ENCODE measurements around the gene DAB2.
"Not testable (repeated sequence)": the region's sequence is repeated elsewhere in the genome, so short reads cannot be mapped to it uniquely, and the experiment has no call there.

Gene DAB2

DNA sequence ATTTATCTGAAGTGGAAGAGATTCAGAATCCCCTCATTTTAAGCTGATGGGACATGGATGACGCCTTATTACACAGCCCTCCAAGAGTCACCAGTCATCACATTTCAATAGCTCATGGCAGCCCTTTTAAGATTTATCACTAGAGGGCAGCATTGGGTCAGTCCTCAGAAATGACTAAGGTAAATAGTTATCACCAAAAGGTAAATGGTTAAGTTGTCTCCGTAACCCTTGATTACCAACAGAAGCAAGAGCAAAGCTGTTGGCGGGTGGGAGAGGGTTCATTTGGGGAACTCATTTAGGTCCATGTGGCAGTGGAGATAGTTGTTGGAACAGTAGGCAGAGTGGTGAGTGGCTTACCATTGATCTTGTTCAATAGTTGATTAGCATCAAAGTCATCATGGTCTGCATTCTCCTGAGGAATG lies 48.5 kb downstream of the DAB2 start:
- peak; percentile 27 for DNase-seq

DNA sequence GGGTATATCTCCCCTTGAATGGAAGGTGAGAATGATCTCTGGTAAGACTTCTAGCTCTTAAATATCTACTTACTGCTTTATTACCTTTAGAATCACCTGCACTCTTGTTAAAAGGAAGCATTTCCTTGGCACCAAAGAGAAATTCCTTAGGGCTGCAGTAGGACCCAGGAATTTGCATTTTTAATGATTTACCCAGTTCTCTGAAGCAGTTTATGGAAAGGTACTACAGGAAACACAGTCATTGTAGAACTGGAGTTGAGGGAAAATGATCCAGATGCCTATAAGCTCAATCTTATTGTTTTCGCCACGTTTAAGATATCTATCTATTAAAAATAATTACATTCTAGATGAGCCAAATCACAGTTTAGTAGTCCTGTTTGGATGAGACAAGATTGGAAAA lies 51.0 kb downstream of the DAB2 start:
- DNase-seq: no peak

DNA sequence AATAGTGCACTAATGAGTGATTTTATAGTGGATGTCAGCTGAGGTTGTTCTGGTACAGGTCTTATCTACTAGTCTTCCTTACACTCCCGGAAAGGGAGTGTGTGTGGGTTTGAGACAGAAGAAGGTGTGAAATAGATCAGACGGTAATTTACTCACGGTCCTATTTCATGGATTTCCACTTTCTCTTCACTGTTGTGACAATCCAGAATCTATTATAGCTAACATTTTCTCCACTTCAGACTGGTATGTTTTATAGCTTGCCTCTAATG lies 53.5 kb downstream of the DAB2 start:
- DNase-seq: no peak

DNA sequence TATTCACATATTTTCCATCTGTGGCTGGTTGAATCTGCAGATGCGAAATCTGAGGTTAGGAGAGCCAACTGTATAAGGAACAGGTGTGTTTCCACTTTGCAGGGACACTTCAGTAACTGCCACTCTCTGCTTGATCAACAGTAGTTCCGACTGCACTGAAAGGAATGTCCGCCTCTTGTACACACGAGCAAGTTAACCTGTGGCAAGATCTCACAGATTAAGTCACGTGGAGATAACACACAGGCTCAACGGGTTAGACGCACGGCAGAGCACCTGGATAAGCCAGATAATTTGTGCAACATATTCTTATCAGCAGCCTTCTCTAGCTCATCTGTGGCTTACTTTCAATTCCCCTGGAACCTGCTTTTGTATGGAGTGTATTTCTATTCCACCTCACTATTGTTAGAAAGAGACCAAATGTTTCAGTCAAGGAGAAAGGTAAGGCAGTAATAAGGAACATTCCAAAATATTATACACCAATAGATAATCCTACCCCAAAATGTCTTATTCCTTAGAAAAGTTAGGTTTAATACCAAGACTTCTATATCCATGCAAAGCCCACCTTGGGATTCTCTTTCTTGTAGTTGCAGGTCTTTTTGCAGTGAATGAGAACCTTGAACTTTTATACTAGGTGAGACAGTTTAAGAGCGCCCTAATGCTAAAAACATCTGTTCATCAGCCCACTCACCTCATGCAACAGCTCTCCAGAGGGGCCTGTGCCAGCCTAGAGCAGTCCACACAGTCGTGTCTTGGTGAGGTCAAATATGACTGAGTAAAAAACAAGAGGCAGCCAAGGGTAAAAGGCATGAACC lies 54.0 kb downstream of the DAB2 start:
- DNase-seq: no peak

DNA sequence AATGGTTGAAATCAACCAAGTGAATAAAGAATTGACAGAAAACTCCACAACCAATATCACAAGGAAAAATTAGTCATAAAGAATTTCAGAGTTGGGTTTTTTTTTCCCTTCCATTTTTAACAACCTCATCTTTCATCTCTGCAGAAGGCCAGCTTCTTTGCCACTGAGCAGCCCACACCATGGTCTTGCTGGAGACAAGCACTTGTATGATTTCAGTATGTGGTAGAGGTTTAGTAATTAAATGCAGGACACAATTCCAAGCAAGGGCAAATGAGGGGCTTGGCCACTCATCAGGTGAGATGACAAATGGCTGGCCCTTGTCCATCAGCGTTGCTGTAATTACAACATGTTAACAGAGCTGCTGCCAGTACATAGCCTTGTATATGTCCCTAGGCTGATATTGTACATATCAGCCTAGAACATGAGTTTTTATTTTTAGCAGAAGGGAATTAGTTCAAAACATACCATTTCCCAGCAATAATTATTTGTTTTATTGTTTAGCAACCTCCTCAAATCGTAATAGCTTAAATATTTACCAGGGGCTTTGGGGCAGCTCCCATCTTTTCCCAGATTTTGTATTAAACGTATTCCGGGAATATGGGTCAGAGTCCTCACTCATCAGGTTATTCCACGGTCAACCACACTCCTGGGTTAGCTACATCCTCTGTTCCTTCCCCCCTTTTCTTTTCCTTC lies 55.5 kb downstream of the DAB2 start:
- no peak for DNase-seq

DNA sequence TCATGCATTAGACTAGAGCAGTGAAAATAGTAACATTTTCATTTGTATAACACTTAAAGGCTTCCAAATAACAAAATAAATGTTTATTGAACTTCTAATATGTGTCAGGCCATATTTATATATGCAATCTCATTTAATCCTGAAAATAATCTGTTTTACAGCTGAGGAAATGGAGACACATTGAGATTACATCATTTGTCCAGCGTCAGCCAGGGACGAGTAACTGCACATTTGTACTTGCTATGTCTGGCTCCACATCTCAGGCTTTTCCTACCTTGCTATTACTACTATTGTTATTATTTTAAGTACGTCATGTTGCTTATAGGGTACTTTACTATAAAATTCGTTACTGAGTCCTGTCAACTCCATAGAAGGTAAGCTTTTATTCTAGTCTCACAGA lies 56.7 kb downstream of the DAB2 start:
- no peak for DNase-seq

DNA sequence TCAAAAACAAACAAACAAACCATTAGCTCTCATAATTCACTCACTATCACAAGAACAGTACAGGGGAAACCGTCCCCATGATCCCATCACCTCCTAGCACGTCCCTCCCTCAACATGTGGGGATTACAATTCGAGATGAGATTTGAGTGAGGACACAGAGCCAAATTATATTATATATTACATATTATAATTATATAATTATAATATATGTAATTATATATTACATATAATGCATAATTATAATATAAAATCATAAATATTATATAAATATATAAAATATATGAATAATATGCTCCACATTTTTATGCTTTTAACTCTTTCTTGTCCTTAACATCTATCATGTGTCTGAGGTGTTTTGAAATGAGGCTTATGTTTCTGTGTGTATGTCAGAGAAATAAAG lies 57.1 kb downstream of the DAB2 start:
- no peak for DNase-seq

DNA sequence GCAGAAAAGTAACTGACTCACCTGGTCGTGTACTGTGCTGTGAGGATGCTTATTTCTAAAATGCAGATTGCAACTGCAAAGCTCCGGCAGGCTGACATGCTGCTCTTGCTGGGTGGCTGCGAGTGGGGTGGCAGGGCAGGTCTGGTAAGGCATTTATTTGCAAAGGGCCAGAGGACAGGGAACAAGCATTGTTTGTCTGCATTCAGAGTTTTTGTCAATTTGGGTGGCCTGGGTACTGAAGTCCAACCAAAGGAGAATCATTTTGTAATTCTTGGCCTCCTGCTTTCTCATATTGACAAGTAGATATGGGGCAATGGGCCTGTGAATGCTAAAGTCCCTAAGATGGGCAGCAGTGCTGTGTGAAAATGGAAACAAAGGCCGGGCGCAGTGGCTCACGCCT lies 60.4 kb downstream of the DAB2 start, which contains the start of gene C9:
Gene C9, minus strand, starts transcription at position 129 of the 400 bp plus-strand sequence. Its CDS starts 31 bp downstream, at position 98.
- no peak for DNase-seq

DNA sequence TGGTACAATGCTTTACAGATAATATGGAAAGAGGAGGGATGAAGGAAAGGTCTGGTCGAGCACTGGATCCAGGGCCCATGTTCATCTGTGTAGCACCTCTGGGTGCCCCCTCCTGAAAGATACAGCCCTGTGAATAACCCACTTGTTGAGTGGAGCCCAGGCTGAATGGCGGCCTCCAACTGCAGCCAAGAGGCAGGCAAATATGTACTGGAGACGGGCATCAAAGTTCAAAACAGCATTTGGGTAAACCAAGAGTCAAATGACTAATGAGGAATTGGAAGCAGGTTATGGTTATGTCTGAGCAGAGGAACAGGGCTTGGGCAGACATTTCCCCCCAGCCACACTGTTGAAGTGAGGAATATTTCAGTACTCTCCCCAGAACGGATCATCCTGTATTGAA lies 61.6 kb downstream of the DAB2 start:
- DNase-seq: no peak

DNA sequence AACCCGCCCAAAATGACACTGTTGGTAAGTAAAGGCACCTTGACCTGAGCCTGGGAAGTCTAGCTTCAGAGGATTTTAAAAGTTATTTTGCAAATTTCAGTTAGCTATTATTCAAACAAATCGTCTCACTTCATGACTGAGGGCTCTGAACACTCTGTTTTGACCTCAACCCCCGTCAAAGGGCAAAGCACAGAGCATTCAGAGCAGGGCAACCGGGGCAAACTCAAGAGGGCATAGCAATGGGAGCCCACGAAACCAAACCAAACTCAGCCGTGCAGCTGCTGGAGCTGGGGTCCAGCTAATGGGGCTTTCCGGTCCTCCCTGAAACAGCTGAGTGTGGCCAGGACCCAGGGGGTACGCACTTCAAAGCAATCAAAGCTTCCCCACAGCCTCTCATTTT lies 62.1 kb downstream of the DAB2 start:
- no peak for DNase-seq

DNA sequence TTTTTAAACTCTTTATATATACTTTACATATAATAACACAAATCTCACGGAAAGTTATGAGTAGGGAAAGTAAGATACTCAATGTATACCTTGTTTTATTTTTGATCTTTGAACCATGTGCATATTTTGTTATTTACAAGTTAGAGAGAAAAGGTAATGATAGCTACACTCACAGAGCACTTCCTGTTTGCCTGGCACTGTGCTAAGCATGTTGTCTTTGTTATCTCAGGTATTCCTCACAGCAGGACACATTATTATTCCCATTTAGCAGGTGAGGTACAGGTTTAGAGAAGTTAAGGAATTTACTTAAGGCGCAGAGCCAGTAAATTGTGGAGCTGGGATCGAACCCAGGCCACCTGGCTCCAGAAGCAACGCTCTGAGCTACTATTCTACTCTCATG lies 63.5 kb downstream of the DAB2 start:
- no peak for DNase-seq

DNA sequence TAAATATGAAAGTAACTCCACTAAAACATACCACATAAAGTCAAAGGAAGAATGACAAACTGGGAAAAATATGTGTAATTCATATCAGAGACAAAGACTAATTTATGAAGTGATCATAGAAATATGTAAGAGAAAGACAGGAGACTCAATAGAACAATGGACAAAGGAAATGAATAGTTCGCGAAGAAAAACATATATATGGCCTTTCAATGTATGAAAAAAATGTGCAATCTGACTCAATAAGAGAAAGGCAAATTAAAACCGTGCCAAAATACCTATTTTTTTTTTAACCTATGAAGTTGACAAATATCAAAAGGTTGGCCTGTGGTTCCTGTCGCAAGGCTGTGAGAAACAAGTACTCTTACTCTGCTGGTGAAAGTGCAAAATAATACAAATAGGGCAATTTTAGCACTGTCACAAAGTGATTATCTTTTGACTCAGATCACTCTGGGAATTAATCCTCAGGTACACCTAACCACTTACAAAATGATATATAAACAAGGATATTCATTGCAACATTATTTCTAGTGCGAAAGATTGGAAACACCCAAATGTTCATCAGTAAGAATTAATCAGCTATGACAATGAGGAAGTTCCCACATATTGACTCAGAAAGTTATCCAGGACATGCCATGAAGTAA lies 64.2 kb downstream of the DAB2 start:
- DNase-seq: no peak

DNA sequence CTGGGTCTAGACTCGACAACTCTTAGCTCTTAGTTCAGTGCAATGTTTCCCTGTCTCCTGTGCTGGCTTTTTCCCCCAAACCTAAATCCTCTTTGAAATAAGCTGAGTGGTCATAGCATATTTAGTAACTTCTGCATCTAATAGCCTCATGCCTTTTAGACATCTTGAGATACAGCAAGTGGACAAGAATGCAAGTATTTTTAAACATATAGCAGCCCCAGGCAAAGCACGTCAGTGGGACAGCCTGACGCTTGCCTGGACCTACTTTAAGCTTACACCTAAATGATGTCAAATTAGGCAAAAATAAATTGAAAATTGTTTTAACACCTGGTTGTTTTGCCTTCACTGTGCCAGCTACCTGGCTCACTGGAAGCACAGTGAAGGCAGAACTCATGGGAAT lies 68.5 kb downstream of the DAB2 start:
- DNase-seq: no peak

DNA sequence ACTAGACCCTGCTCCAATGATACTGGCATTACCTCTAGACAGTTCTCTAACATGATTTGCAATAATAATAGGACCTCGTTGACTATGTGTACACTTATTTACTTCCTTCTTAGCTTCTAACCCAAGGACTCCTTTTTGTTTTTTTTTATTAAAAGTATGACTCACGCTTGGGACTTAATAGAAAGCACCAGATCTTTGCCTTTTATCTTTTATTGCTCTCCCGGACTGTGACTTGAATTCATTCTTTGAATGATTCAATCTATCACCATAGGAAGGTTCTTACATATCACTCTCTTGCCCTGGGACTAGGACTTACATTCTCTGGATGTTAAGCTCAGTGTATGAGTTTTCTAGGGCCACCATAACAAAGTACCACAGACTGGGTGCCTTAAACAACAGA lies 69.5 kb downstream of the DAB2 start:
- no peak for DNase-seq

DNA sequence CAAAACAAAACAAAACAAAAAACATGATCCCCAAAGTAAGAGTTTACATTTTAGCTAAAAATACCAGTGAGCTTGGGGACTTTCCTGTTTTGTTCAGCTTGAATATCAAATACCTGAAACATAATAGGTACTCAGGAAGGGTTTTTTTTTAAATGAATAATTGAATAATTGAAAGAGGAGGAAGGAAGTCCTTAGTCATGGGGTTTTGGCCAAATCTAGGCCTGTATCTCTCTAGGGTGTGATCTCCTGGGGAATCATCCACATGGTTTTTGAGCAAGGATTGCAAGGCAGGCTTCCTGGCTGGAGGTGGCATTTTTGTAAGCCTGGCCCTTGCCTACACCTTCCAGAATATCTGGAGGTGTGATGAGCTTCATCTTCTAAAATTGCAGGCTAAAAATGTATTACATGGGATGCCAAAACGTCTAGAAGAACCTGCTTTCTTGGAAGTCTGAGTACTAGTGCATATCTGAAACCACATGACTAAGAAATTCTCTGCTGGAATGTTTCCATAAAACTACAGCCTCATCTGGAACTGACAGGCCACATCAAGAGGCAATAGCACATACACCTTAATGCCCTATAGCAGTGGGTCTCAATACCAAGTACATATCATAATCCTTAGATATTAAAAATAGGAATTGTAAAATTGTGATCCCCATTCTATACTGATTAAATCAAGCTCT lies 70.9 kb downstream of the DAB2 start:
- DNase-seq: no peak

DNA sequence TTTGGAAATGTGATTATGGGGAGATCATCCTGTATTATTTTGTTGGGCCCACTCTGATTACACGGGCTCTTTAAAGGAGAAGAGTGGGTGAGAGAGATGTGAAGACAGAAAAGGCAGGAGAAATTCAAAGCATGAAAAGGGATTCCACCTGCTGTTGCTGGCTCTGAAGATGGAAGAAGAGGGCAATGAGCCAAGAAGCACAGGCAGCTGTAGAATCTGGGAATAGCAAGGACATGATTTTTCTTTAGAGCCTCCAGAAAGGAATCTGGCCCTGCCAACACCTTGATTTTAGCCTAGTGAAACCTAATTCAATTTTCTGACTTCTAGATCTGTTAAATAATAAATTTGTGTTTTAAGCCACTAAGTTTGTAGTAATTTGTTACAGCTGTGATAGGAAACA lies 71.8 kb downstream of the DAB2 start:
- no peak for DNase-seq

DNA sequence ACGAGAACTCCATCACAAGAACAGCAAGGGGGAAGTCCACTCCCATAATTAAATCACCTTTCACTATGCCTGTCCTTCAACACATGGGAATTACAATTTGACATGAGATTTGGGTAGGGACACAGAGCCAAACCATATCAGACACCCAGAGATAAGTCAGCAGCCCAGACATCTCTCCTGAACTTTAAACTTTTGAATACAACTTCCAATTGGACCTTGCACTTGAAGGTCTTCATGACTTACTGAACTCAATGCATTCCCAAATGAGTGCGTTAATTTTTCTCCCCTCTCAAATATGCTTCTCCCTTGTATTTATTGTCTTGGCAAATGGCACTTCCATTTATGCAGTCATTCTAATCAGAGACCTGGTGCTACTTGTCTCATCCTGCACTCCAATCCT lies 72.6 kb downstream of the DAB2 start:
- DNase-seq: no peak

DNA sequence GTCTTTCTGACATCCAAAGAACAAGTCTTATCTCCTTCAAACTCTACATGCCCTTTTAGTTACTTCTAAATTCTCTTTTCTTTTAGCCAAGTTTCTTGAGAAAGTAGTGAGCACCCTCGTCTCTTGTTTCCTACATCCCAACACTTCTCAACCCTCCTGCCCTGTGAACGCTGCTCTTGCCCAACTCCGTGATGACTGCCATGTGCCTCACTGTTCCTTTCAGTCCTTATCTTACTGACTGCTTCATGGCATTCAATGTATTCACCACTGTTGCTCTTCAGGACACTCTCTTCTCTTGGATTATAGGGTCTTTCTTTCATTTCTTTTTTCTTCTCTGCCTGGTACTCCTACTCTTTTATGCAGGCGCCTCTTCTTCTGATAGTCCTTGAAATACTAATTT lies 75.3 kb downstream of the DAB2 start:
- no peak for DNase-seq

DNA sequence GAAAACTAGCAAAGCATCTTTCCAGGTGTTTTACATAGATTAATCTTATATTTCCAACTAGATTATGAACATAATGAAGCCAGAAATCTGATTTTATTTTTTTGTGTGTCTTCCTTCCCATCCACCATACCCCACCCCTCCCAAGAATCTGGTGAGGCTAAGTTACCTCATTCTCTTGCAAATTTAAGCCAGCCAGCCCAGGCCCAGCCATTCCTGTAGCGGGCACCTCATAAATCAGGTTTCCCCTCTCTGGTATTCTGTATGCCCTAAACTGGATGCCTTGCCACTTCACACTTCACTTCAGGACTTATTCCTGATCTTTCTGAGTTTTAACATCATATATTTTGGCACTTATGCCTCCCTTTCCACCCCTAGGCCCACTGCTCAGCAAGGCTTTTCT lies 82.3 kb downstream of the DAB2 start:
- no peak for DNase-seq

DNA sequence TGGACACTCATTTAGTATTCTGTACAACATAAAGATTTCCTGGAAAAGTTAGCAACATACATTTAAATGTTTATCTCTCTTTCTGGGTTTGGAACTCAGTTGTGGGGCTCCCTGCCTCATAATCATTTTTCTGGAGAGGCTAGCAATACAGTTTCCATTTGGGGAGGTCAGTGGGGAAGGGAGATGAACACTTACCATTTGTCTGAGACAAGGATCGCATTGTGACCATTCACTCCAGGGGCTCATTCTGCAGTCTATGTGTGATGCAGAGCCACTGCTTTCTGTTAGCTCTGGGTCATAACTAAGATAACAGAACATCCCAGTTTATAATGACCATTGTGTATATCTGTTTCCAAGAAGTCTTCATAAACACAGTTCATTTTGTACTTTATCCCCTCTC lies 82.9 kb downstream of the DAB2 start:
- DNase-seq: no peak

DNA sequence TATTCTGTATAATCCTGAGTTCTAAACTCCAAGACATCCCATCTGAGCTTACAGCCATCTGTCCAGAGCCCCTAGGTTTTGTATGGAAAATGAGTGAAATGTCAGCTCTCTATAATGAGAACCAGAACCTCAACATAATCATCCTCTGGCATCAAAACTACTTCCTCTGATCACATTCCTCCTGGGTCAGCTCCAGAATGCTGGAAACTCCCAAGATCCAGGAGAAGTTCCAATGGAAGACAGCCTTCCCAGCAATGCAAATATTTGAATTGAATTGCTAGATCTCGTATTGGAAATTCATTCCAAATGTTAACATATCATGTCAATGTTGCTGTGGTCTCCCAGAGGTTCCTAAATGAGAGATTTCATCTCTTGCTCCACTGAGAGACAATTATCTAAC lies 84.3 kb downstream of the DAB2 start:
- no peak for DNase-seq

DNA sequence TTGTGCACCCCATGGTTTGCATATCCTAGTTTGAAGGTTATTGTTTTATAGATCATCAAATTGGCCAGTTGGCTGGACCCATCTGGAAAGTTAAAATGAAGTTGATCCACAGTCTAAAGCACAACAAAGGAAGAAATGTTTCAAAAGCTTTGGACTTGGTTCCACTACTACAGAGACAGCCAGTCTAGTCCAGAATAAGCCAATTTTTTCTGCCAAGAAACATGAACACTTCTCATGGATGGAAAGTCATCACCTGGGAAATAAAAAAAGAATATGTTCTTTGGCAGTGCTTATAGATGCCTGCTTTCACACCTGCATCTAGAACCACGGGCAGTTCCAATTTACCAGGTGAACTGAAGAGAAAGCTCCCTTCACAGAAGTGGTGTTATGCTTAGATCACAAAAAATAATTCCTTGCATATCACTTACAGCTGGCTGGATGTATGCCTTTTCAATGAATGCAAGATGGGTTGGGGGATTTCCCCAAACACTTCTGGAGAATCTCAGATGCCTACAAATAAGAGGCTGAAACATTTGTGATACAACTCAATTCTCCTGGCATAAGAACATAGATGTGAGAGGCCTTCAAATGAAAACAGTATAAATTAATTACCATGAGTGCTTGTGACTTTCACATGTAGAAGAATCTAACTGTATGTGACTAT lies 87.4 kb downstream of the DAB2 start:
- no peak for DNase-seq

DNA sequence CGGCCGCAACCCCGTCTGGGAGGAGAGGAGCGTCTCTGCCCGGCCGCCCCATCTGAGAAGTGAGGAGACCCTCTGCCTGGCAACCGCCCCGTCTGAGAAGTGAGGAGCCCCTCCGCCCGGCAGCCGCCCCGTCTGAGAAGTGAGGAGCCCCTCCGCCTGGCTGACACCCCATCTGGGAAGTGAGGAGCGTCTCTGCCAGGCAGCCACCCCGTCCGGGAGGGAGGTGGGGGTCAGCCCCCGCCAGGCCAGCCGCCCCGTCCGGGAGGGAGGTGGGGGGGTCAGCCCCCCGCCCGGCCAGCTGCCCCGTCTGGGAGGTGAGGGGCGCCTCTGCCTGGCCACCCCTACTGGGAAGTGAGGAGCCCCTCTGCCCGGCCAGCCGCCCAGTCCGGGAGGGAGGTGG lies 90.5 kb downstream of the DAB2 start:
- not testable (repeated sequence) for DNase-seq

All from NCI-H446 treated with DMSO at 0.1 percent for 48 hours (cell line).